Kasumi-1 (cell line): Measurements from ENCODE around the gene MAML2.

Experiments
- DNase-seq, 2 experiments: peaks; one replicate each; lab custom pipeline; 2025; lab: John Stamatoyannopoulos, UW

The MAML2 gene

DNA sequence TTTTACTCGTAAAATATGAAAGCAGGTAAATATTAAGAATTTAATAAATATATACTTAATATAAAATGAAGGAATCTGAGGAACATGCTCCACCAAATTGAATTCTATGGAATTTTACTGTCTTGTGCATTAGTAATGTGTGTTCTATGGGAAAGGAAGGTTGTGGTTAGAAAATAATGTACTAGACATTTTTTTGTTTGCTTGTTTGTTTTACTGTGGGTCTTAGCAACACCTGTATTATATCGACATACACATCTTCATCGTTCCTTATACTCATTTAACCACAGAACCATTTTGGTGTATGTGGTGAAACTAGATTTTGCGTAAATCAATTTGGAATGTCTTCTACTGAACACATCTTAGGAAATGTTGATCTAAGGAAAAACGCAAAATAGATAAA is 304.9 kb downstream of the MAML2 start:
- no peak for DNase-seq

GRCh38 chr11:96037405-96037949 is 305.5 kb downstream of the MAML2 start:
- DNase-seq: no peak

- DNase-seq: no peak
Observed at GRCh38 chr11:96036863-96037262, 306.1 kb downstream of the MAML2 start.

DNA sequence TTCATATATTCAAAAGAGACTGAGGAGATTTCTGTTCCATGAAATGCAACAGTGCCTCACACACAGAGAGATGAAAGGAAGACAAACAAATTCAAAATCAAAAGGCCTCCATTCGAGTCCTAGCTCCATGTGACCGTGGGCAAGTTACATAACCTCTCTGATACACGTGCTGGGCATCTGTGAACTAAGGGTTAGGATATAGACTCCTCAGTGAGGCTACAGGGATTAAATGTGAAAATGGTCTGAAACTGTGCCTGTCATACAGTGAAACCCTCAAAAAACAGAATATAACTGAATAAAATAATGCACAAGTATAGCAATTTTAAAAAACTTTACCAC is 307.3 kb downstream of the MAML2 start:
- DNase-seq: no peak

DNA sequence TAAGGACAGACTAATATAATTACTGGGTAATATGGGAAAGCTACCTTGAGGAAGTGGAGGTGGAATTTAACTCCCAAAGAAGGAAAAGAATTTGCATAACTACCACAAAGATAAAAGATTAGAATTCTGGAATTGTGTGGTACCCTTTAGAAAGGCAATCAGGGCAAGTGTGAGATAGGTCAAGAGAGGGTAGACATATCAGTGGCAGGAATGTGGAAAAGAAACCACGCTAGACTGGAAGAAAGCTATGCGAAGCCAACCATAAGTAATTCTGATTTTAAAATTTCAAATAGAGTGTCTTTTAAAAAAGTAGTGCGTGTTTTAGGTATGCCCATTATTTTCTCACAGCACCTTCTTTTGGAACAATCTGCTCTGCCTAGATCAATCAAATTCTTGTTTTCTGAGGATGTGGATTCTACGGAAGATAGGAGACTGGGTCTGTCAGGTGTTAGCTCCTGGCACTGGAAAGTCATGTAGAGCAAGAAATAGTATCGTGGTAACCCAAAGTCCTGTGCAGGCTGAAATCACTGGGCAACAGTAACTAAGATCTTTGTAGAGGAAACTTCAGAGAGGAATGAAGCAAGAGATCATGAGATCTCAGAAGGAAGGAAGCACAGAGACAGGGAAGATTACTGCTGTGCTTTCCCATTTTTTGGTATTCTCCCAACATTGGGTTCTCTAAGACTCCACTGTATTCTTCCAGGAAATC is 307.8 kb downstream of the MAML2 start:
- DNase-seq: no peak

GRCh38 chr11:96033599-96033998 is 309.4 kb downstream of the MAML2 start:
- DNase-seq: no peak

DNA sequence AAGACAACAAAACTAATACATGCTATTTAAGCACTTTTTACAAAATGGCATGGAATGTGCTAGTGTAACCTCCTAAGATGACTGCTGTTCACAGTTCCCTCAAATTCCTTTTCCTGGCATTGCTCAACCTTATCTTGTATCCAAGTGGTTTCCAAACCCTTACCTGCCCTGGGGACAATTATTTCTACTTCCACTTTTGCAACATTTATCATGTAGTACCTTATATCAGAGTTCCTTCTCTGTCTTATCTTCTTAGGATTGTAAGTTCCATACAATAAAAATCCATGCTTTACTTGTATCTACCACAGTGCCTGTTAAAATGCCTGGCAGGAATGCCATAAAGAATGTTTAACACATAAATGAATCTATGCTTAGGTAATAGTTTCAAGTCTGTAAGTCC is 309.9 kb downstream of the MAML2 start:
- DNase-seq: no peak

- no peak for DNase-seq
Observed at GRCh38 chr11:96028746-96029145, 314.2 kb downstream of the MAML2 start.

DNA sequence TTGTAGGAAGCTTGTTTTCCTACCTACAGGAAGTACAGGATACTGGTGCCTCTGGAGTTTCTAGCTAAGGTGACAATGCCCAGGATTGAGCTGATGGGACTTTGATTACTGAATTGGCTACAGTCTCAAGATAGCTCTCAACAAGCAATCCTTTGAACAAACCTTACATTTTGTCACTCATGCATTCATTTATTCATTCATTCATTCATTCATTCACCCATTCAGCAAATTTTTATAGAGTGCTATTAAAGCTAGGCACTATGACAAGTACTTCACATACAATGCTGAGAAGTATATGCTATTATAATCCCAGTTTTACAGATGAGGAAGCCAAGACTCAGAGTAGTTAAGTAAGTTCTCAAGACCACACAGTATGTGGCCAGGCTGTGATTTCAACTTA is 316.0 kb downstream of the MAML2 start:
- DNase-seq: no peak

DNA sequence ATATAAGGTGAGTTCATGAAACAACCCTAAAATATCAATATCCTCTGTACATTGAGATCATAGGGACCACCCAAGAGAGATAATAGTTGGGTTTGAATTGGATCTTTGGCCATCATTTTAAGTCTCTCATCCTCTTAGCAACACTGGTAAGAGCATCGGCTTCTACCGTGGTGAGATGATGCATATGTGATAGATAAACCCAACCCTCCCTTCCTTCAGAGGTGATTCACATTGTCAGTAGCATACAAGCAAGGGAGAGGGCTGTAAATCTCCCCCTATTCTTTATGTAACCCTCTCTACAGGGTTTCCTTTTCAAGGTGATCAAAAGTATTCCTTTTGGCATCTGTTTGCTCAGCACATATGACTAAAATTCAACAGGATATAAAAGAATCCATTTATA is 316.7 kb downstream of the MAML2 start:
- DNase-seq: no peak

- DNase-seq: no peak
Observed at GRCh38 chr11:96024666-96025065, 318.3 kb downstream of the MAML2 start.

DNA sequence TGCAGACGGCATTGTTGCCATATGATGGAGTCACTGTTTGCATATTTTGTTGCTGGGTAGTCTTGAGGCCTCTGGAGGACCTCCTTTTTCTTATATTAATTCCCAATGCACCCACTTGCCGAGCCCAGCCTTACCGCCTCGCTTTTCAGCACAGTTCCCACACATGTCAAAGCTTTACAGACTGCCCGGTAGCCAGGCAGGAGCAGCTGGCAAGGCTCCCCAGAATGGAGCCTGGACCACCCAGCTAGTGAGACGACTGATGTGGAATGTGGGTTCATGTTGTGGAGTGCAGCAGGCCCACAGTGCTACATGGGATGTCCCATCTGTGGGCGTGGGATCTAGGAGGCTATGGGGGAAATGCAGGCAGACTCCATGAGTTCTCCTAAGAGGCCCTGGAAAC is 319.7 kb downstream of the MAML2 start:
- no peak for DNase-seq

GRCh38 chr11:96021901-96022650 is 320.9 kb downstream of the MAML2 start:
- DNase-seq: no peak

- DNase-seq: no peak
Observed at GRCh38 chr11:96019810-96020747, 322.9 kb downstream of the MAML2 start.

DNA sequence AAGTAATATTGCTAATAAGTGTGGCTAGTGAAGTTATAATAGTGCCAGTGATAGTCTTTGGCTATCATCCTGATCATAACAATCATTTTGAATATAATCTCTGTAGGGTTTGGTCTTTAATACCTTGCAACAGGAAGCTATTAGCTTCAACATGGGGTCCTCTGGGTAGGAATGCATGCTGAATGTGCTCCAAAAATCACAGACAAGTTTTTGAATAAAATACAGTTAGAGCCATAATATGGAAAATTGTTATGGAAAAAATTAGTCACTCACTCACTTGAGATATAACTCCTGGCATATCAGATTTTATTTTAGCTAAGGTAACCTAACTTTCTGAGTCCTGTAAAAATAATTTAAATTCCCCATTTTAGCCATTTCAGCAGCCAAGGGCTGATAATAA is 323.7 kb downstream of the MAML2 start:
- DNase-seq: no peak

- DNase-seq: no peak
Observed at GRCh38 chr11:96017856-96018255, 325.1 kb downstream of the MAML2 start.

- DNase-seq: no peak
Observed at GRCh38 chr11:96016978-96017502, 326.0 kb downstream of the MAML2 start.

- no peak for DNase-seq
Observed at GRCh38 chr11:96015906-96016565, 327.0 kb downstream of the MAML2 start.

- peak; percentile 48 to 57 for DNase-seq
Observed at GRCh38 chr11:96014217-96014616, 328.8 kb downstream of the MAML2 start.

DNA sequence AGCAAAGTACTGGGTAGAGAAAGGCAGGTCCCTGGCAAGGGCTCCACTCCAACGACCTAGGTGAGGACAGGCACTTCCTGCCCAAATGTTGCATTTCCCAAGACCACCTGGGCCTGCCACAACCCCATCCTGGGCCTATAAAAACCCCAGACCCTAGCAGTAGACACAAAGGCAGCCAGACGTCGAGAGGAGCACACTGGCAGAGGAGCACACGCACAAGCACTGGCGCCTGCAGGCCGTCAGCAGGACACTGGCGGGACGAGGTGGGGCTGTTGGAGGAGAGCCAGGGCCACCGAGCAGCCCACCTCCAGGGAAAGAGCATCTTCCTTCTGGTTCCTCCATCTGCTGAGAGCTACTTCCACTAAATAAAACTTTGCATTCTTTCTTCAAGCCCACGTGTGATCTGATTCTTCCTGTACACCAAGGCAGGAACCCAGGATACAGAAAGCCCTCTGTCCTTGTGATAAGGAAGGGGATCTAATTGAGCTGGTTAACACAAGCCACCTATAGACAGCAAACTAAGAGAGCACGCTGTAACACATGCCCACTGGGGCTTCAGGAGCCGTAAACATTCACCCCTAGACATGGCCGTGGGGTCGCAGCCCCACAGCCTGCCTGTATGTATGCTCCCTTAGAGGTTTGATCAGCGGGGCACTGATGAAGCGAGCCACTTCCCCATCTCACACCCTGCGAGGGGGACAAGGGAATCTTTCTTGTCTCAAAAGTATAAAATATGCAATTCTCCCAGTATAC is 329.4 kb downstream of the MAML2 start:
- DNase-seq: no peak
